Head of caudate nucleus (tissue), 42 donors: ENCODE results near the gene FA2H.
A peak's percentile ranks its signal among the peaks of the same experiment; 100 is the strongest.
"Not testable (repeated sequence)": the region's sequence is repeated elsewhere in the genome, so short reads cannot be mapped to it uniquely, and the experiment has no call there.

Experiments used
- DNase-seq, 42 donors: peaks; one replicate each; pipeline versions ENCODE4 v3.0.0 to v3.0.0-alpha.2; 2020 to 2021; ENCODE audit warnings: mixed read lengths in 7 of 42
- intact Hi-C: fragments of 100-400 bp; cut with DNase I; formaldehyde crosslinking; loops from one replicate; pipeline ENCODE4 v1.15.0; 2022

FA2H gene

GRCh38 chr16:74774223-74775139 is at the start of gene FA2H:
Gene FA2H, minus strand, starts transcription at chr16:74774820. Its CDS starts 65 bp downstream, at chr16:74774755.
- DNase-seq: peak; percentile 80 to 97 (median 93)
- intact Hi-C loops: loop anchor here (1.0 to 2.0 kb wide), 2 partner anchors 26 to 49 kb away; no protein-coding TSS in a partner anchor

- no peak for DNase-seq
- intact Hi-C loops: no loop called here
Observed at GRCh38 chr16:74817851-74818250, 43.2 kb upstream of the FA2H start.

- intact Hi-C loops: loop anchor here (2.0 kb wide), 1 partner anchor 104 kb away; no protein-coding TSS in a partner anchor
- DNase-seq: peak; percentile 66 to 93 (median 83)
Observed at GRCh38 chr16:74813109-74813641, 38.6 kb upstream of the FA2H start.

- no peak for DNase-seq
- intact Hi-C loops: loop anchor here (2.0 kb wide), 1 partner anchor 103 kb away; no protein-coding TSS in a partner anchor
Observed at GRCh38 chr16:74811911-74812310, 37.3 kb upstream of the FA2H start.

- intact Hi-C loops, DNase-seq: not testable (repeated sequence)
Observed at GRCh38 chr16:74811216-74811615, 36.6 kb upstream of the FA2H start.

GRCh38 chr16:74807052-74807646 is 32.5 kb upstream of the FA2H start:
- no peak for DNase-seq
- intact Hi-C loops: no loop called here

- intact Hi-C loops: no loop called here
- DNase-seq: no peak
Observed at GRCh38 chr16:74800216-74800871, 25.7 kb upstream of the FA2H start.

- no peak for DNase-seq
- intact Hi-C loops: no loop called here
Observed at GRCh38 chr16:74797414-74797813, 22.8 kb upstream of the FA2H start.

GRCh38 chr16:74795104-74795503 is 20.5 kb upstream of the FA2H start:
- DNase-seq: no peak
- intact Hi-C loops: no loop called here

- intact Hi-C loops: no loop called here
- no peak for DNase-seq
Observed at GRCh38 chr16:74794668-74795067, 20.0 kb upstream of the FA2H start.

- DNase-seq: no peak
- intact Hi-C loops: no loop called here
Observed at GRCh38 chr16:74793571-74793970, 19.0 kb upstream of the FA2H start.

GRCh38 chr16:74792225-74792624 is 17.6 kb upstream of the FA2H start:
- intact Hi-C loops: no loop called here
- DNase-seq: no peak

GRCh38 chr16:74791749-74792148 is 17.1 kb upstream of the FA2H start:
- intact Hi-C loops, DNase-seq: not testable (repeated sequence)

GRCh38 chr16:74788108-74788507 is 13.5 kb upstream of the FA2H start:
- intact Hi-C loops: no loop called here
- no peak for DNase-seq

- intact Hi-C loops: no loop called here
- no peak for DNase-seq
Observed at GRCh38 chr16:74785031-74785430, 10.4 kb upstream of the FA2H start.

- intact Hi-C loops: no loop called here
- no peak for DNase-seq
Observed at GRCh38 chr16:74778646-74779045, 4.0 kb upstream of the FA2H start.

GRCh38 chr16:74776926-74777325 is 2.3 kb upstream of the FA2H start:
- no peak for DNase-seq
- intact Hi-C loops: no loop called here

GRCh38 chr16:74775255-74775654 is 635 bp upstream of the FA2H start:
- intact Hi-C loops: loop anchor here (2.0 kb wide), 1 partner anchor 26 kb away; no protein-coding TSS in a partner anchor
- DNase-seq: no peak

GRCh38 chr16:74773446-74774222 is 986 bp downstream of the FA2H start:
- intact Hi-C loops: loop anchor here (1.0 to 2.0 kb wide), 2 partner anchors 25 to 48 kb away; no protein-coding TSS in a partner anchor
- DNase-seq: peak in 5 of 42 donors; percentile 20 to 35 (median 25)
